HG03571 (cell line): ENCODE measurements around the gene DLD.
"Not testable (repeated sequence)": the region's sequence is repeated elsewhere in the genome, so short reads cannot be mapped to it uniquely, and the experiment has no call there.

Source experiments
- ATAC-seq: cut with Tn5 transposase; IDR thresholded peaks from one replicate; pipeline ENCODE4 v1.9.1; 2021; ENCODE audit not compliant: unreplicated experiment

The DLD gene

DNA sequence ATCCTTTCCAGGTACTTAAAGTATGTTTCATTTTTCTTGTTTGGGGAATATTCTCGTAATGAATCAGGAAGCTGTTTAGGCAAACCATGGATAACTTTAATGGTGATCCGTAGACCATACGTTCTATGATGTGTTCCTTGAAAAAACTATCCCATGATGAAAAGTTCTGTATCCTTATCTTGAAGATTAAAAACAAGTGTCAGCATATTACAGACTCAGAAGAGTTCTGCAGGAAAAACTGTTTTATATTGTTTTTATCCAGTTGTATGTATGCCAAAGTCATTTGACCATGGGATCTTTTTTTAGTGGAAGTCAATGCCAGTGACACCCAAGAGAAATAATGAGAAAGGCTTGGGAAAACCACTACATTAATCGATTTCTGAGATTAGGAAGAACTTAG lies 52.0 kb downstream of the DLD start:
- ATAC-seq = no peak

DNA sequence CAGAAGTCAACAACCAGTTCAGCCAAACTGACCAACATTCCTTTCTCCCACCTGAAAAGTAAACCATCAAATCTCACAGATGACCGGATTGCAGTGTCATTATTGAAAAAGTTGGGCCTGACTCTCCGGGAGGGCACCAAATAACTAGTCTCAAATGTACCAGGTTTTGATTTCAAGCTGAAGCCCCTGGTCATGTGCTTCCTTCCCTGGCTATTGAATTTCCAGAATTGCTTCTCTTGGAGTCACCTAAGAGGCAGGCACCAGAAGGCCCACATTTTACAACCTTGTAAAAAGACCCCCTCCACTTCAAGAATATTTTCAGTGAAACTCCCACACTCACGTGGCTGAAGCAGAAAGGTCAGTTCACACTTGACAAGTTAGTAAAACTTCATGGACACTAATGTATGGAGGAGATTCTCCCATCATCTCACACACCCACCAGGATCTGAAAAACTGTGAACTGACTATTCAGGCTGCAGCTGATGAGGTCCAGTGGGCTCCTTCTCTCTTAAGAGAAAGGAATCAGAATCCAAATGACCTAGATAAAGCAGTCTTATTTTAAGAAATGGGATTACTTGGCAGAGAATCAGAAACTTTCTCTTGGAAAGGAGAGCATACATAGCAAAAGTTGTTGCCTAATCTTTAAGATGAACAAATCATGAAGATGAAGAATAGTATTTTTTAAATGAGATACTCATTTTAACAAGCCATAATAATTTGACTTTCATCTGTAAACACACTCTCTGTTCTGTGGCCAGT lies 53.6 kb downstream of the DLD start:
- no peak for ATAC-seq

DNA sequence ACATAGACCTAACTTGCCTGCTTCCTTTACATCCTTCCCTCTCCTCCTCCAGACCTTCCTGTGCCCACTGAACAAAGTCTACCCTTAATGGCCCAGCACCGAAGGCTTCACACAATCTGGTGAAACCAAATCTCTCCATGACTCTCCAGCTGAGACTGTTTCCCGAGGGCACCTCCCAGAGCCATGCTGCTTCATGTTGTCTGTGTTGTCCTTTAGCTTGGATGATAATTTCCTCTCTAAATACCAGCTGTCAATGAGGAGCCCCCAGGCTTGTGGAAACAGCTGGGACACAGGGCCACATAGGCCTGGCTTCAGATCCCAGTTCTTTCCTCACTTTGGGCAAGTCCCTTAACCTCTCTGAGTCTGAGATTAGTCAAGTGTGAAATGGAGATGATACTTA lies 54.3 kb downstream of the DLD start:
- ATAC-seq = no peak

DNA sequence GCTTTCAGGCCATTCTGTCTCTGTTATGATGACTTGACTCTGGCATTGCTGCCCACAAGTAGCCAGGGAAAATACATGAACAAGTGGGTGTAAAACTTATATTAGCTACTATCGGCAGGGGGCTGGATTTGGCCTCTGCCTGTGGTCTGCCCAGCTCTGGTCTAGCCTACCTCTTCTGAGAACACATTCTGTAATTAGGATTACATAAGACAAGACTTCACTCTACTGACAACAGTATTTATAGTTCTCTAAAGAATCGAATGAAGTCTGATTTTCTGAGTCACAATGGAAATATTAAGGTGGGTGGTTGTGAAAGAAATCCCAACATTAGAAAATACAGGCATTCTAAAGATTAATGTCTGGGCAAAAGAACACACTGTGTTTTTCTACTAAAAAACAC lies 55.5 kb downstream of the DLD start:
- ATAC-seq = no peak

DNA sequence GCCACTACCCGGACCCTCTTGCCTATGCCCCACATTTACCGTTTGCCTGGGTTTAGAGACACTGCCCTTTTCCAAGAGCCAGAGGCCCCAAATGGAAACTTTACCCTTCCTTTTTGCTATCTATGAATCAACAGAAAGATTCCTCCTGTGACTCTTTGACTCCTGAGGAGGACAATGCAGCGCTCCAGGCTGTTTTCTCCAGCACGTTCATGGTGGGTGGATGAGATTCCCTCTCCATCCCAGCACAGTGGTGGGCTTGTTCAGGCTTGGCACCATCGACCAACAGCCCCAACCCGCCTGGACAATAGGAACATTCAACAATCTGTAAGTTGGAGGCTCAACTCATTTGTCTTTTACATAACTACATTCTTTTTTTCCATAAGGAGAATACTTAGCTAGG lies 55.9 kb downstream of the DLD start:
- no peak for ATAC-seq

DNA sequence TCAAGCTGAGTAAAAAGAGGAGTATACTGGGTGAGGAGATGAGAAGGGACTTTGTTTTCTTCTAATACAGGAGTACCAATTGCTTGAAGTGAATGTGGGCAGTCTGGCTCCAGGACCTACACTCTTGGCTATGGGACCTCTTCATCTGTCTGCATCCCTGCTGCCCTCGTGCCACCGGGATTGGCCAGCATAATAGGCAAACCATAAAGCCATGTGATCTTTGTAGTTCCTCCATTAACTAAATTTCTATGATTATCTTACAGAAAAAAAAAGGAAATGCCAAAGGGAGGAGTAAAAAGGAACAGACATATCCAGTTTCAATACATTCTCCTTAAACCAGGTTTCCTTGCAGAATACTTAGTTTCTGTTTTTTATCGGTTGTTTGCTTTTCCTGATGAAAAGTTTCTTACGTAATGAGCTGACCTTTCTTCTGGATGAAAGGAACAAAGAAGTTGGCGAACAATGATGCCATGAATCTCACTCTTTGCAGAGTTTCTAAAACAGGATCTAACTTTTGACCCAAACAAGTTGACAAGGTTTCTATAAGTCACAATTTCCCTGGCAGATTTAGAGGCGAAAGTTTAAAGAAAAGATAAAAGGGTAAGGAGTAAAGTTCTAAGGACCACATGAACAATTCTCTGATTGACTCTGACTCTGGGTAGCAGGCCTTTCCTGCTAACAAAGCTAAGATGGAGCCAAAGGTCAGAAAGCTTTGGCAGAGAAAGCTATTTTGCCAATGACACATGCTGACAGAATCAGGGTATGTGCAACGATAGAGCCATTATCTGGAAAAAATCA lies 57.9 kb downstream of the DLD start:
- no peak for ATAC-seq

DNA sequence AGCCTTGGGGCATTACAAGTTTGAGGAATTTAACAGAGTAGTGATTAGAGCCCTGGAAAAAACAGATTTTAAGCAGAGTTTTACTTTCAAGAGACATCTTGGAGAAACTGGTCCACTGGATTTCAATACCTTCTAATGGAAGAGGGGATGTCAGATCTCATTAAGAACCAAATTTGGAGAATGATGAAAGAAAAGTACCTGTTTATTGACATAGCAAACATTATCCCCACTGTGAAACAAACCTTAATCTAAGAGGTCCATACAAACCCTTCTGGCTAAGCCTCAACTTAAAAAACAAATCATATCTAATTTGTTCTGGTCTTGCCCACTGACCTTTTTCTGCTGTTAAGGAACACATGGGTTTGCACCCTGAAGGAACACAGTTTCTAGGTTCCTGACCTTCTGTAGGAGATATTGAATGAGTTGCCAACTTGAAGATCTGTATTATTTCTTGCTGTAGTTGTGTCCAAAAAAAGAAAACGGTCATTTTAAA lies 58.5 kb downstream of the DLD start:
- ATAC-seq = no peak

DNA sequence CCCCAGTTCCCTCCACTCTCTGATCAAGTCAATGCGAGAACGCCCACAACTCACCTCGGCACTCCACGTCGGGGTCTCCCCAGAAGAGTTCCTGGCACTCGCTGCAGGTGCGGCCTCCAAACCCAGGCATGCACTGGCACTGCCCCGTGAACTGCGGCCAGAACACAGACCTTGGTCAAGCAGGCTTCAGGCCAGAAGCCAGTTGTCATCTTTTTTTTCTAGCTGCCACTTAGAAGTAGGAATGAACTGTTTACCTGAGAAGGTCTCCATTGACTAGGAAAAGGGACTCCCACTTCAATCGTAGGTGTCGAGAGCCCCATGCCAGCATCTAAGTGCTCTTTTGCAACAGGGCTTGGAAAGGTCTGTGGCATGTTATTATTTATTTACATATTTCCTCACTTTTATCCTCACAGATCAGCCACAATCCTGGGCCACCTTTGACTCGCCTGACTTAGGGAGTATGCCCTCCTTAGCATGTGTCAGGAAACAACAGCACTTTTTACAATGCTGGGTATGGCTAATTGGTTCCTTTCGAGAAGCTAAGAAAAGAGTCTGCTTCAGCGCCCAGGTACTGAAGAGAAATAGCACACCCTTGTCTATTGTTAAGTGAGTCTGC lies 60.3 kb downstream of the DLD start:
- ATAC-seq = no peak

DNA sequence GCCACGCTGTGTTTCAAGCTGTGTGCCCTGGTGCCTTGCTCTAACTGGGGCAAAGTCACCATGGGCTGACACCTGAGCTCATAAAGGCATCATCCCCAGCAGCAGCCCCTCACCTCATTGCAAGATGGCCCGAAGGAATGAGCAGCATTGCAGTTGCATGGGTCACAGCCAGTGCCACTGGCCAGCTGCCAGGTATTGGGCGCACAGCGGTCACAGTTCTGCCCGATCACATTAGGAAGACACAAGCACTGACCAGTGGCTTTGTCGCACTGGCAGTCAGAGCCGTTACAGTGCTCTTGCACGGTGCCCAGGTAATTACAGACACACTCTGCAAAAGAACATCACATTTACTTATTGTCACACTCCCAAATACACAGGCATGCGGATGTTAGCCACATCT lies 60.9 kb downstream of the DLD start:
- ATAC-seq = no peak

DNA sequence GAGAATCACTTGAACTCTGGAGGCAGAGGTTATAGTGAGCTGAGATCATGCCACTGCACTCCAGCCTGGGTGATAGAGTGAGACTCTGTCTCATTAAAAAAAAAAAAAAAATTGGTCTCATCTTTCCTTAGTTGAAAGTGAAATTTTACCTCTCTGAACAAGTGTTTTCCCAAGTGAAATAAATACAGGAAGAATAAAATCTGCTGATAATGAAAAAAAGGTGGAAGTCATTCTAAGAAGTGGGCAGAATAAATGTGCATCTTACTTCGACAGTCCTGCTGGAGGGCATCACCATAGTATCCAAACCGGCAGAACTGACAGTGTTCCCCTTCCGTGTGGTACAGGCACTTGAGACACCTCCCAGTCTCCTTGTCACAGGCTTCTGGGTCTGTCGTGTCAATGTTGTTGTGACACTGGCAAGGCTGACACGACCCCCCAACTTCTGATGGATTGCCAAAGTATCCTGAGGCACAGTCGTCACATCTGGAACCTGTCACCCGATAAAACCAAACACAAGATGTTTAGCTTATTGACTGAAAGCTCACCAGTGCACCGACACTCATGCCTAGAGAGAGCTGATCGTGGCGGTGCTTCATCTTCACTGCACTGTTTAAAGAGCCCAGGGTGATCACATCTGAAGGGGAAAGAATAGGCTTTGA lies 62.4 kb downstream of the DLD start:
- ATAC-seq = no peak

DNA sequence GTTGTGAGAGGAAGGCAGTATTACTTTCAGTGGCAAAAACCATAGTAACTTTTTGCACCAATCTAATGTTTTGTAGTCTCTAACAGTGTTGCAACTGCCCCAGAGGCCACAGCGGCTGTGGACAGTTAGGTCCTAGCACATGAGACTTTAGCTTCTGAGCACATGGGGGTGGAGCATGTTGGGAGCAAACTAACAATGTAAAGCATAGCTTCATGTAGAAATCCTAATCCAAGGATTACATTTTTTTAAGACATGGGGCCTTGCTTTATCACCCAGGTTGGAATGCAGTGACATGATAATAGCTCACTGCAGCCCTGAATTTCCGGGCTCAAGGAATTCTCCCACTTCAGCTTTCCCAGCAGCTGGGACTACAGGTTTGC lies 62.9 kb downstream of the DLD start:
- no peak for ATAC-seq

DNA sequence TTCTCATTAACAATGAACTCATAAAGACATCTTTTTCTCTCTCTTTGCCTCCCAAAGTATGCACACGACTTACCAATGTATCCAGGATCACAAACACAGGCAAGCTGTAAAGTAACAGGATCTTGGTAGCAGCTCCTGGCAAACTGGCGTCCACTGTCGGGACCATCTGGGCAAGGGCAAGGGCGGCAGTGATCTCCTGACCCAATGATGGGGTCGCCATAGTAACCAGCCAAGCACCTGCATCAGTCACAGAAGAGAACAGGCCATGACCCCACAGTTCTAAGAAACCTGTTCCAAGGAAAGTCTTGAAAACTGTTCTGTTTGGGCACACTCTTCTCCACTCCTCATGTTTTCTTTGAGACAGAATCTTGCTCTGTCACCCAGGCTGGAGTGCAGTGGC lies 64.4 kb downstream of the DLD start:
- no peak for ATAC-seq

DNA sequence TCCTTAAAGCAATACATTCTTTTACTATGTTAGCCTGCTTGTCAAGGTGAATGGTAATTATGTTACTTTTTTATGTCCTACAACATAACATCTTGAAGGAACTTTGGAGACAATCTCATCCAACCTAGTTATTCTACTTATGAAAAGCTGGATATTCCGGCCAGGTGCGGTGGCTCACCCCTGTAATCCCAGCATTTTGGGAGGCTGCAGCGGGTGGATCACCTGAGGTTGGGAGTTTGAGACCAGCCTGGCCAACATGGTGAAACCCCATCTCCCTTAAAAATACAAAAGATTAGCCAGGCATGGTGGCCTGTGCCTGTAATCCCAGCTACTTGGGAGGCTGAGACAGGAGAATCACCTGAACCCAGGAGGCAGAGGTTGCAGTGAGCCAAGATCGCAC lies 66.0 kb downstream of the DLD start:
- not testable (repeated sequence) for ATAC-seq

DNA sequence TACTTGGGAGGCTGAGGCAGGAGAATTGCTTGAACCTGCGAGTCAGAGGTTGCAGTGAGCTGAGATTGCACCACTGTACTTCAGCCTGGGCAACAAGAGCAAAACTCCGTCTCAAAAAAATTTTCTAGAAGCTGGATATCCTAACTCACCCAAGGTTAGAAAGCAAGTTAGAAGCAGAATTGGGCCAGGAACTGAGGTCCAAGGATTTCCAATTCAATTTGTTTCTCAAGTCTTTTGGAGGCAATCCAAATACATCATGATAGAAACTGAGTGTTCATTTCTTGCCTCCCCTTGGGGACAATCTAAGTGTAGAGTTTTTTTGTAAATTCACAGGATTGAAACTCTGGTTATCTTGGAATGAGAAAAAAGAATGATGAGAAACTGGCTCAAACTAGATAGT lies 66.5 kb downstream of the DLD start:
- no peak for ATAC-seq

DNA sequence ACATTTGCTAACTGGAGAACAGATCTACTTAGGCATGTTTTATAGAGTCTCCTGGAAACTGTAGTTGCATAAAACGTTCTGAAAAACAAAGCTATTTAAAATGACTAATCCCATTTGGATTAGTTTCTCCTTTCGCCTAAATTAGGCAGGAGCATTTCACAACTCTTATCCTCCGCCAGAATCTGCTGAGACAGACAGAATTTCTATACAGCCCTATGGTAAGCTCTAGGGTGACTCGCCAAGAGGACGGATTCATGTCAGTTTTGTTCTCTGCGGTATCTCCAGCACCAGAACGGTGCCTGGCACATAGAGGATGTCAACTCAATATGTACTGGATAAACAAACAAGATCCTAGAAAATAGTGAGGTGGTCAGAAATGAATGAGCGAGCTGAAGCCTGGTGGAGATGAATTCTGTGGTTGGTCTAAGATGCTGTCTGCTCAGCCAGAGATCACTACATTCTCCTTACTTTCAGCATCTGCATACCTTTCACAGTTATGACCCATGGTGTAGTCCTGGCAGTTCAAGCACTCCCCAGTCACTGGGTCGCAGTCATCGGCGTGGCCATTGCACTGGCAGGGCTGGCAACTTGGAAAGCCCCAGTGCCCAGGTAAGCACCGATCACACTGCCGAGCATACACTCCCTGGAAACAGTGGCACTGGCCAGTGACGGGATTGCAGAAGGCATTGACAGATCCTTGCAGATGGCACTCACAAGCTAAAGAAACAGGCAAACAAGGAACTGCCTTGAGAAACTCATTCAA lies 68.0 kb downstream of the DLD start:
- no peak for ATAC-seq

DNA sequence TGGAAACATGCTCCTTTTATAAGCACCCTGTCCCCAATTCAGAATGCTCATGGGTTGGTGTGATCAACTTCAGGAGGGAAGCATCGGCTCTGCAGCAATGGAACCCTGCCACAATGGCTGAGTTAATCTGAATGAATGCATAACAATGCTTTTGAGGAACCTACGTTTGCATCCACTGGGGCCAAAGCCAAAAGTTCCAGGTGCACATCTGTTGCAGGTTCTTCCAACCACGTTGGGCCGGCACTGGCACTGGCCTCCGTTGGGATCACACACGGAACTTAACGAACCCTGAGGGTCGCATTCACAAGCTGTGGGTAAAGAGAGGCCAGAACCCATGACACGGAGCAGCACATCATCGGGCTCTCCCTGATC lies 68.5 kb downstream of the DLD start:
- no peak for ATAC-seq

DNA sequence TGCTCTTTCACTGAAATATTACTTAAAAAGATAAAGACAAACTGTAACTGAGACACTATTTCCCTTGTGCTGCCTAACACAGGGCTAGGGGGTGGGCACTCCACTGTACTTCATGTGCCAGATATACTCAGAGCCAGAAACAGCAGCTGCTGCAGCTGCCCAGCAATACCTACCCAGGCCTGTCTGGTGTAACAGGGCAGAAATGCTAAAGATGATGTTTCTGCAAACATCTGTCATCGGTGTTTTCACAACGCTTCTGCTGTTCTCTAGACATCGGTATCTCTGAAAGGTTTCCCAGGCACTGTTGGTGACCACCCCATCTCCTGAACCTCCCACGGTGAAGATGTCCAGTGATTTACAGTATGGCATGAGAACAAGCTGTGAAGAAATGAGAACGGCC lies 69.3 kb downstream of the DLD start:
- no peak for ATAC-seq

DNA sequence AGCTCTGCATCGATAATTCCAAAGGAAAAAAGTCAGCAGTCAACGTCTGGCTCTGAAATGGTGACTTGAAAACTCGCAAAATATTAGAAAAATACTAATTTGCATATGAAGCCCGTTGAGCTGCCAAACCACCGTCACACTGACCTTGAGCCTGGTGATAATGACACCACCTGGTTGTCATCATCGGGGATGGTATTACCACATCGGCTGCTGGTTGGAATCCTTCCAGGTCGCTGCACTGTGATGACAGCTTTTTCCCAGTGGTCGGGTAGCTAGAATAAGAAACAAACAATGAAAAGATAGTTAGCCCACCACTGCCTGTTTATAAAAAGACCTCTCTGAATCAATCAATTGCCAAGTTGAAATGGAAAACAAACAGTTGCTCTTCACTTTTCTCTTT lies 70.4 kb downstream of the DLD start:
- no peak for ATAC-seq

DNA sequence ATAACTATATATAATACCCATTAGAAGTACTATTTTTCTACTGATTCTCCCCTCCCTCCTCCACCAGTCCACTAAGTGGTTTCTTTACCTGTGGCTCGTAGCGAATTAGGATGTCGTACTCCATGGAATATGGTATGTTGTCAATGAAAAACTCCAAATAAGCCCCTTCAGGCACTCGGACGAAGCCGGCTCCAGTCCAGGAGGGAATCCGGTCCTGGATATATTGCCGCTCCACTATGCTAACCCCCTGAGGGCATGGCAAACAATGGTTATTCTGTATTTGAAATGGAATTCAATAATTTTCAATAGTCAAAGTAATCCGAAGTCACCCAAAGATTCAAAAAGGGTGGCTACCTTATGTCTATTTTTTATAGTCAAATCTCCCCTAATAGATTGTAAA lies 71.8 kb downstream of the DLD start:
- ATAC-seq = no peak

DNA sequence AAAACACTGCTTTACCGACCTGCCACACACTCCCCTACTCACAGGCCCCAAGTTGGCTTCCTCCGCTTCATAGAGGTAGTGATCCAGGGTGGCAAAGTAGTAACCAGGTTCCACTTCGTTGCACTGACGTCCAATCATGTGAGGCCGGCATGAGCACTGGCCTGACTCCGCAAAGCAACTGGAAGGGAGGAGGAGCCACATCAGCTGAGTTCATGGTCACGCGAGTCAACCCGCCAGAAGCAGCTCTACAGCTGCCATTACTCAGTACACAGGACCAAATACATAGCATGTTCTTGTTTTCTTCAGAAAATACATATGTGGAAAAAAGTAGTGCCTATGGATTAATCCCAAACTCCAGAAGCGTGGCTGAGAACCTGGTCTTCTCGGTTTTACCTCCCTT lies 73.5 kb downstream of the DLD start:
- no peak for ATAC-seq

DNA sequence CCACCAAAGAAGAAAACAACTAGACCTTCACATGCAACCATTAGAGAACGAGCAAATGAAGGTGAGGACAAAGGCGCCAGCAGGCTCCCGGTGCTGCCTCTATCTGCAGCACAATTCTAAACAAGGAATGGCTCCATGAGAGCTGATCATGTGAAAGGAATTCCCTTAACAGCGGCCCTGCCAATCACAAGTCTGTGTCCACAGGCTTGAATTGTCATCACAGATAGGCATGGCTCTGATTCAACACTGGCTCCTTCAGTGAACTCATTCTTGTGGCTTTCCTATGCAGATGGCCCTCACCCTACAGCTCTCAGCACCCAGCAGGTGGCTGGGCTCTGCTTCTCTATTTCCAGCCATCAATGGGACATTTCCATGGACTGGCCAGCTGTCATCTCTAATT lies 75.7 kb downstream of the DLD start:
- no peak for ATAC-seq
